GM03348 (cell line): ENCODE results near the gene TACSTD2.
"Not testable (repeated sequence)": the region's sequence is repeated elsewhere in the genome, so short reads cannot be mapped to it uniquely, and the experiment has no call there.

Experiments used
- DNase-seq: peaks from one replicate; pipeline ENCODE4 v3.0.0; 2012; ENCODE audit warnings: low spot score

Gene TACSTD2, protein sequence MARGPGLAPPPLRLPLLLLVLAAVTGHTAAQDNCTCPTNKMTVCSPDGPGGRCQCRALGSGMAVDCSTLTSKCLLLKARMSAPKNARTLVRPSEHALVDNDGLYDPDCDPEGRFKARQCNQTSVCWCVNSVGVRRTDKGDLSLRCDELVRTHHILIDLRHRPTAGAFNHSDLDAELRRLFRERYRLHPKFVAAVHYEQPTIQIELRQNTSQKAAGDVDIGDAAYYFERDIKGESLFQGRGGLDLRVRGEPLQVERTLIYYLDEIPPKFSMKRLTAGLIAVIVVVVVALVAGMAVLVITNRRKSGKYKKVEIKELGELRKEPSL

DNA sequence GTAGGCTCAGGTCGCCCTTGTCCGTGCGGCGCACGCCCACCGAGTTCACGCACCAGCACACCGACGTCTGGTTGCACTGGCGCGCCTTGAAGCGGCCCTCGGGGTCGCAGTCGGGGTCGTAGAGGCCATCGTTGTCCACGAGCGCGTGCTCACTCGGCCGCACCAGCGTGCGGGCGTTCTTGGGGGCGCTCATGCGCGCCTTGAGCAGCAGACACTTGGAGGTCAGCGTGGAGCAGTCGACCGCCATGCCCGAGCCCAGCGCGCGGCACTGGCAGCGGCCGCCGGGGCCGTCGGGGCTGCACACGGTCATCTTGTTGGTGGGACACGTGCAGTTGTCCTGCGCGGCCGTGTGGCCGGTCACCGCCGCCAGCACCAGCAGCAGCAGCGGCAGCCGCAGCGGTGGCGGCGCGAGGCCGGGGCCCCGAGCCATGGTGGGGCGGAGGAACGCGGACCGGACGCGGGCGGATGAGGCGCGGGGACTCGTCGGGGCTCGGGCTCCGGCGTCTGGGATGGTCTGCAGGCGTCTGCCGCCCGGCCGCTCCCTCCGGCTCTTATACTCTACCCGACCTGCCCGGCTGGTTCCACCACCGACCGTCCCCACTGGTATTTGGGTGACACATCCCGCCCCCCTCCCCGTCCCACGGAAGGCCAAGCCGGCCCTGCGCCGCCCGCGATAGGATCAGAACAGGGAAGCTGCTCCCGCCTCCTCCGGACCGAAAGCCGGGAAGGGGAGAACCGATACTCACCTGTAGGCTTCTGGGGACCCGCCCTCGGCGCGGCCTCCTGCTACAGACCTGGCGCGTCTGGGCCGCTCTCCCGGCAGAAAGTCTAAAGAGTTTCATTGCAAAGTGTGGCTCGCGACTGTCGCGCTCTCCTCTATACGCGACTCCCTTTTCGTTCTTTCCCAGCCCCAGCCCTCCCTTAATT lies at the start of gene TACSTD2:
TSS of gene TACSTD2 (minus strand) at position 526 of the 927 bp plus-strand sequence. CDS start at position 430, 96 bp downstream.
- DNase-seq = peak; percentile 39

DNA sequence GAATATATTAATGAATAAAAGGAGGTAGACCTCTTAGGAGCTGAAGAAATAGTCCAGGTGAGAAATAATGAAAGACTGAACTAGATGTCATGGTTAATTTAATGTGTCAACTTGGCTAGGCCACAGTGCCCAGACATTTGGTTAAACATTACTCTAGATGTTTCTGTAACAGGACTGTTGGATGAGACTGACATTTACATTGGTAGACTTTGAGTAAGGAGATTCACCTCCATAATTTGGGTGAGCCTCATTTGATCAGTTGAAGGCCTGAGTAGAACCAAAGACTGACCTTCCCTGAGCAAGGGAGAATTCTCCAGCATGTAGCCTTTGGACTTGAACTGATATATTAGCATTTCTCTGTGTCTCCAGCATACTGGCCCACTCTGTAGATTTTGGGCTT lies 49.2 kb upstream of the TACSTD2 start:
- DNase-seq = no peak

DNA sequence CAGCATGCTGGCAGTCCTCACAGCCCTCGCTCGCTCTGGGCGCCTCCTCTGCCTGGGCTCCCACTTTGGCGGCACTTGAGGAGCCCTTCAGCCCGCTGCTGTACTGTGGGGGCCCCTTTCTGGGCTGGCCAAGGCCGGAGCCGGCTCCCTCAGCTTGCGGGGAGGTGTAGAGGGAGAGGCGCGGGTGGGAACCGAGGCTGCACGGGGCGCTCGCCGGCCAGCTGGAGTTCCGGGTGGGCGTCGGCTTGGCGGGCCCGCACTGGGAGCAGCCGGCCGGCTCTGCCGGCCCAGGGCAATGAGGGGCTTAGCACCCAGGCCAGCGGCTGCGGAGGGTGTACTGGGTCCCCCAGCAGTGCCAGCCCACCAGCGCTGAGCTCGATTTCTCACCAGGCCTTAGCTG lies 46.2 kb upstream of the TACSTD2 start:
- DNase-seq = not testable (repeated sequence)

DNA sequence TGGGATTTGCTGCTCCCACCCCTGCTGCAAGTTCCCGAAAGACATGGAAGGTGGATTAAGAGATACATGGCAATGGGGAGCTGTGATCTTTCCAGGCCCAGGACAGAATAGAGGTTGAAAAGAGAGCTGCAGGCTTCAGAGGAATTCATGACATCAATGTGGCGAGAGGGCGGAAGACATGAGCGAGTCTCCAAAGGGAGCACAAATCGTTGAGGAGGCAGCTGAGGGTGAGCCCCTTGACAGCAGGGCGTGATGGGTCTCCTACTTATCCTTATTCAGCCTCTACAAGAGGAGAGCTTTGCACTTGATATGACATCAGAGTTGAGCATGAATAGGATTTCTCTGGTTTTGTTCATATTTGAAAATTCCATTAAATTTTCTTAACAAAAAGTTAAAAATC lies 45.5 kb upstream of the TACSTD2 start:
- no peak for DNase-seq

DNA sequence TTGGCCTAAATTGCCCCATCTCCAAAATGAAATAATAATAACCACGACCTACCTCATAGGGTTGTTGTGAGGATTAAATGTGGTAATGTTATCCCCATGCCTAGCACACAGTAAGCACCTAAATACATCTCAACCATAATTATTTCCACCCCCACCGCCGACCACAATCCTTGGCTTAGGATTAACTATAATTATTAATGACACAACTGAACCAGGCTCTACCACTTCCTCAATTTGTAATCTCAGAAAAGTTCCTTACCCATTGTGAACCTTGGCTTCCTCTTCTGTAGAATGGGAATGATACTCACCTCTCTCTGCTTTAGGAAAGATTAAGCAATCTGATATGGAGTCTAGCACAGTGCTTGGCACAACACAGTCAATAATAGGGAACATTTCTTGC lies 44.3 kb upstream of the TACSTD2 start:
- no peak for DNase-seq

DNA sequence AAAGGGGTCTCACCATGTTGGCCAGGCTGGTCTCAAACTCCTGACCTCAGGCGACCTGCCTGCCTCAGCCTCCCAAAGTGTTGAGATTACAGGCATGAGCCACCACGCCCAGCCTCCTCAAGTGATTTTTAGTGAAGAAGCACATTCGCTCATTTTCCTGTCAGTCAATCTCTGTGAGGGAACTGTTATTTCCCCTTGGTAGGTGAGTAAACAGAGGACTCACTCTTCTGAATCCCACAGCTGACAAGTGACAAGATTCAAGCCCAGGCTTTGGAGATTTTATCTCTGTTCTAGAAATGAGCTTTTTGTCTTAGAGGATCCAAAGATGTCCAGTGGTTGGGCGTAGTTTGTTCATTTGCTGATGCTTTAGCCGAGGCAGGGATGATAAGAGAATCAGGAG lies 43.9 kb upstream of the TACSTD2 start:
- no peak for DNase-seq

DNA sequence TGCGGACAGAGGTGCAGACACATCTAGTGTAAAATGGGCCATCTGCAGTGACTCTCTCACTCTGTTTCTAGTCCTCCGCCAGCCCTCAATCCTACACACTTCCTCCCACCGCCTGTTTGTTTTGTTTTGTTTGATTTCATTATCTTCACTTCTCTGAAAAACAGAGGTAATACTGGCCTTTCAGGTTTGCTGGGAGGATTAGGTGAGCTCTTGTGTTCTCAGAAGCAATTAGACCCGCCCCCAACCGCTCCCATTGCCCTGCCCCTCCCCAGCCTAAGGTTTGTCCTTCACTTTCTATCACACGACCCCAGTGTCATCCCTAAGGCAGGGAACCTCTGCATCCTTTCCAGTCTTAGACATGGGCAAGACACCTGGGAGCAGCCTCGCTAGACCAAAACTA lies 43.2 kb upstream of the TACSTD2 start:
- DNase-seq = no peak

DNA sequence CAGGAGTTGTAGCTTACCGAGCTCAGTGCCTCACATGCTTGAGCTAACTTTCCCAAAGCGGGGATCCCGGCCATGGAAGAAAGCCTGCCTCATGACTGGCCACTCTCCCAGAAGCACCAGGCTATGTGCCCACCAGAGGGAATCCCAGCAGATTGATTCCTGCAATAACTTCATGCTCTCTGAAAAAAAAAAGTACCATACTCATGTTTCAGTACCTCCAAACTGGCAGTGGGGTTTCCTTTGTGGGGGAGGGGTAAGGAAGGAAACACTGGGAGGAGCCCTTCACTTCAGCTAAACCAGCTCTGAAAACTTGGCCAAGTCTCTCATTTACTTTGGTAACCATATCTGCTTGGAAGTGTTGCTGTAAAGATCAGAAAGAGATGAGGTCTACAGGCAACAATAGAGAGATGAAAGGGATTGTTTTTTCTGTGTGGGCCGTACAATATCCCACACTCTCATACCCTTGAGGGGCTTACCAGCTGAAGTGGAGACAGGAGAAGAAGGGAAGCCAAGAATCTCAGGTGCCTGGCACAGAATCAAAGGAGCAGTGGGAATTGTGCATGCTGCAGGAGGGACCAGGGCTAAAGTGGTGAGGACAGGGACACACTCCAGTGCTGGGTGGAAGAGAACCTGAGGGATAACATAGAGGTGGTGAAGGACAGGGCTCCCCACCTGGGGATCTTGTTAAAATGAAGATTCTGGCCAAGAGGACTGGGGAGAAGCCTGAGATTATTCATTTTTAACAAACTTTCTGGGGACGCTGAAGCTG lies 42.4 kb upstream of the TACSTD2 start:
- DNase-seq = no peak

DNA sequence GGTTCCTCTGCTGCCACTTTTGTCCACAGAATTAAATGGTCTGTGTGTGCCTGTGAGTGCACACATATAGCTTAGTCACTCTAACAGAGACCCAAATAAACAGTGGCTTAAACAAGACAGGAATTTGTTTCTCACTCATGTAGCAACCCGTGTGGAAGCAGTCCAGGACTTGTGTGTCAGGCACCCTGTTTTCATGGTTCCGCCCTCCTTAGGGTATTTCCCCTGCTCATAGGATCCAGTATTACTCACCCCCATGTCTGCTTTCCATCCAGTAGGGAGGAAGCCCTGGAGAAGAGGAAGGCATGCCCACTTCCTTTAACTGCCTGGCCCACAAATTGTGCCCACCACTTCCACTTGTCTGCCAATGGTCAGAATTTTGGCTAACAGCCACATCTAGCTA lies 41.3 kb upstream of the TACSTD2 start:
- peak; percentile 92 for DNase-seq

DNA sequence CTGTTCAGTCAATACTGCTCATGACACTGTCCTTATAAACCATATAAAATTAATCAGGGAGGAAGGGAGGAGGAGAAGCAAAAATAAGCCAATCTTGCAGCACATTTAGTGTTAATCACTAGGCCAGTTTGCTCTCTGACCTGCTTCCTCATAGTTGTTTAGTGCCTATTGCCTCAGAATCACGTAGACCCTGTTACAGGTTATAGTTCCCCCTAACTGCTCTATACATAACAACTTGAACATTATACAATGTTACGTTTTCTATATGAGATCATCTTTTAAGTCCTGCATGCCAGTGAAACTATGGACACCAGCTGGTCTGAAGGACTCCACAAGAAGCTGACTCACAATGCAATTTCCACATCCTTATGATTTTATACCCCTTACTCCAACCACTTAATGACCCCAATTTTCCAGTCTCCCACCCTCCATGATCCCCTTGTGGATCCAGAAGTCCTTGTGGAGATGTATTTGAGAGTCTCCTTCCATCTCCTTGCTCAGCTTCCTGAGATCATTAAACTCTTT lies 34.9 kb upstream of the TACSTD2 start:
- DNase-seq = no peak

DNA sequence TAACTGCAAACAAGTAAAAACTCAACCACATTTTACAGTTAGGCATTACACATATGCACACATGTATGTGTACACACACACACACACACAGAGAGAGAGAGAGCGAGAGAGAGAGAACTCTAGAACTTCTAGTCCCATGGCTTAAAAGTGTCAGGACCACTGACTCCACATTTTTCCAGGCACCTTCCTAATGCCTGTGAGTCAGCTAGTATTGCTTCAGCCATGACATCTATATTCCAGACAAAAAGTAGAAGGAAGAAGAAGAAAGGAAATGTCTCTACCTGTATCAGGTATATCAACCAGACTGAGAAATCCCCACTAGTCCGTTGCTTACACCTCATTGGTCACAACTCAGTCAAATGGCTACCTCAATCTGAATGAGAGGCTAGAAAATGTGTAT lies 31.9 kb upstream of the TACSTD2 start:
- DNase-seq = no peak

DNA sequence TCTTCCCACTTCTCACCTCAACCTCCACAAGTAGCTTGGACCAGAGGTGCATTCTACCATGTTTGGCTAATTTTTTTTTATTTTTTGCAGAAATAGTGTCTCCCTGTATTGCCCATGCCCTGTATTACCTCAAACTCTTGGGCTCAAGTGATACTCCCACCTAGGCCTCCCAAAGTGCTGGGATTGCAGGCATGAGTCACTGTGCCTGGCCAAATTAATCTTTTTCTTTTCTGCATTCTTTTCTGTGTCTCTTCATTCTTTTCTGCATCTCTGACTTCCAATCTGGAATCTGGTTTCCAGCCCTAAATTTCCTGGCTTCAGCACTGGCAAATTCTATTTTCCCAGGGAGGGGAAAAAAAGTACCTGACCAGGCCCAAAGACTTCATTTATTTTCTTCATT lies 31.2 kb upstream of the TACSTD2 start:
- no peak for DNase-seq

DNA sequence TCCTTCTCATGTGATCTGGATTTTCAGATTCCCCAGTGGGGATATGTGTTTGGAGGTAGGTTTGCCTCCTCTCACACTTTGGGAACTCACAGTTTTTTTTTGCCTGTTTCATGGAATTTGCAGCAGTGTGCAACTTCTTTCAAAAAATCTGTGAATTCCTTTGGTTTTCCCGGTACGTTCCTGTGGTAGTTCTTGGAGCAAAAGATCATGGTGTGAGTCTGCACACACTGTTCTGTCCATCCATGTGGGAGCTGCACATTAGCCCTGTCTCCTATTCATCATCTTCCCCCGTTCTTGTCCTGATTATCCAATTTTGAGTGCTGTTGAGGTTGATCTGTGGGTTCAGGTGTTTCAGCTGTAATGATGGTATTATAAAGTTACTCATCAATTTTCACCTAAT lies 30.3 kb upstream of the TACSTD2 start:
- no peak for DNase-seq

DNA sequence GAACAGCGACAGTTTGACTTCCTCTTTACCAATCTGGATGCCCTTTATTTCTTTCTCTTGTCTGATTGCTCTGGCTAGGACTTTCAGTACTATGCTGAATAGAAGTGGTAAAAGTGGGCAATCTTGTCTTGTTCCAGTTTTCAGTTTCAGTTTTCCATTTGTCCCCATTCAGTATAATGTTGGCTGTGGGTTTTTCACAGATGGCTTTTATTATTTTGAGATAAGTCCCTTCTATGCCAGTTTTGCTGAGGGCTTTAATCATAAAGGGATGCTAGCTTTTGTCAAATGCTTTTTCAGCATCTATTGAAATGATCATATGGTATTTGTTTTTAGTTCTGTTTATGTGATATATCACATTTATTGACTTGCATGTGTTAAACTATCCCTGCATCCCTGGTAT lies 24.9 kb upstream of the TACSTD2 start:
- DNase-seq = not testable (repeated sequence)

DNA sequence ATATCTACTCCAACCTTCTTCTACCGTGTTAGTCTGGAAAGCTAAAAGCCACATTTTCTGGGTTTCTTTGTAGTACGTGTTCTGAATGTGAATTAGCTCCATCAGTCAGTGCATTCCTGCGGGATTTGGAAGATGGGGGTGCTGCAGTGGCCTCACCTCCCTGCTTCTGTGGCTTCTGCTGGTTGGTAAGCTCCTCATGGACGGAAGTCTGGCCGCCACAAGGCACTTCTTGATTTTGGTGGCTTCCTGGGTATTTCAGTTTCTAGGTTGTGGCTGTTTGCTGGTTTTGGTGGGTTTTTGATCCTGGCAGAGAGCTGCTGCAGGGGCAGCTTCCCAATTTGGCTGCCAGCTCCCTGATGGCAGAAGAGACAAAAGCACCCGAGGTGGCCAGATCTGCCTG lies 20.9 kb upstream of the TACSTD2 start:
- no peak for DNase-seq

DNA sequence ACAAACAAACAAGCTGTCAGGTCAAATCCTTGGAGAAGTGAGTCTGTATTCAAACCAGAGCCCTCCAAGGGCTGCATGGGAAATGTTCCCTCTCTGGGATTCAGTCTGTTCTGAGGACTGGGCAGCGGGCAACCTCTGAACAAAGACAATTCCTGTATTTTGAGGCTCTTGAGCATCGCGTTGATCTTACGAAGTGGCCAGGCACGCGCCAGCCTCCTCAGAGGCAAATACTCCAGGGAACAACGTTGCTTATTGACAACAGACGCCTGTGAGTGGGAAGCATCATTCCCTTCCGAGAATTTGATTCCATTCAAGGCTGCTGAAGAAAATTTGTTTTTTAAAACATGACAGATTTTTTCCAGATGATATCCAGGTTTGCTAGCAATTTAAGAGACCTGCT lies 20.0 kb upstream of the TACSTD2 start:
- DNase-seq = peak; percentile 37

DNA sequence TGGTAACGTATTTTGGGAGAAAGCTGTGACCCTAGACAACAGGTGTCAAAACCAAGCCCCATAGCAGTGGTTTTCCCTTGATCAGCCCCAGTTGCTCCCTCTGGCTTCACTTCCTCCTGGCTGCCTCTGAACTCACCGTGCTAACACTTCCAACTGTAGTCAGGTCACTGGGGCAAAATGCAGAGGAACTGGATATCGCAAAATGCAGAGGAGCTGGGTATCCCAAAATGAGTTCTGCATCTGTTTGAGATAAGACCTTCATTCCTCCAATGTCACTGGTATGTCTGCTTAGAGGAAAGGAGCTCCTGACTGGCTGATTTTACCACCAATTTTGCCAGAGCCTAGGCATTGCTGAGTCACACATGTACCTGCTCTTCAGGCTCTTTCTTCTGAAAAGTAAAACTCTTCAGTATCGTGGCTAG lies 19.6 kb upstream of the TACSTD2 start:
- DNase-seq = no peak

DNA sequence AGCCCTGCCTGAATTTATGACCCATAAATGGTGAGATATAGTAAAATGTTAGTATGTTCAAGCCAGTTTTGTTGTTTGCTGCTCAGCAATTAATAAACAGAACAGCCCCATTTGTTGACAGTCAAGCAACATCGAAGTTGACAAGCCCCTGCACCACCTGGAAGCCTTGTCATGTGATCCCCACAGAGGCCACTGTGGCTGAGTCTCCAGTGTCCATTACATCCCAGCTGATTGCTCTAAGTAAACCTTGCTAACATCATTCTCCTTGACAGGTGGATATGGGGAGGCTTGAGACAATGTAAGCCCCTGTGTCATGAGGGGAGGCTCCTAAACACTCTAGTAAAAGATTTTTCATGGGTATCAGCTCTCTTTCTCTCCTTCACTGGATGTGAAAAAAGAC lies 17.5 kb upstream of the TACSTD2 start:
- DNase-seq = no peak

DNA sequence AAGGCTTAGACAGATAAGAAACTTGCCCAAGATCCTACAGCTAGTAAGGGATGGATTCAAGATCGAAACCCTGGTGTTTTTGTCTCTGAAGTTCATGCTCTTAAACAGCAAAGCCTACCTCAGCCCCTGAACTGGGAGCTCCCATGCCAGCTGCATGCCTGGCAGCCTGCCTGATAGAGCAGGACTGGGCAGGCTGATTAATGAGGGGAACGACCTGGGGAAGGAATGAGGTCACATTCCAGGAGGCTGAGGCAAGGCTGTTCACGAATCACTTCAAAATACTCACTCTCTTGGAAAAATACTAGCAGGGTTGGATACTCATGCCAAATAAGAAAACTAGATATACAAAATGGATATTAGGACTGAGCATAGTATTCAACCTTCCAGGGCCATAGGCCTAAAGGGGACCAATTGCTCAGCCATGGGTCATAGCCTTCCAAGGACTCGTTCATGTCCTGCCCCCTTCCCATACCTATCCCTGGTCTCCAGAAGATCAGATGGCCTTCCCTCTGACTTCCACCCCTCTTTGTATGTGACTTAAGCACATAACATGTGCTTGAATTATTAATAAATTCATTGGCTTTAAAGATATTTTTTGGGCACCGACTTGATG lies 15.6 kb upstream of the TACSTD2 start:
- peak; percentile 91 for DNase-seq

DNA sequence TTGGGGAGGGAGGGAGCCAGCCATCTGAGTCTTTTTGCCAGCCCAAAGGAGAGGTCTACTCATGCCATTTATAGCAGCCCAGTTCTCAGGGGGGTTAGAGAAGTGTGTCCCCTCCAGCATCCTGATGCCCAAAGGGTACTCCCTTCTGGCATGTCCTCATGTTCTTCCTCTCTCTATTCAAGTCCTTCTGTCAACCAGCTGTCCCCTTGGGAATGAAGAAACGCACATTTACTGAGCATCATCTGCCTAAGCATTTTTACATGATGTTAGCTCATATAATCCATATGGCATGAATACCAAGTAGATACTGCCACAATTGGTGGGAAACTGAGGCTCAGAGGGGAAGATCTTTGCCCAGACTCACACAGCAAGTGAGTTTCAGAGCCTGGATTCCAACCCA lies 14.8 kb upstream of the TACSTD2 start:
- no peak for DNase-seq

DNA sequence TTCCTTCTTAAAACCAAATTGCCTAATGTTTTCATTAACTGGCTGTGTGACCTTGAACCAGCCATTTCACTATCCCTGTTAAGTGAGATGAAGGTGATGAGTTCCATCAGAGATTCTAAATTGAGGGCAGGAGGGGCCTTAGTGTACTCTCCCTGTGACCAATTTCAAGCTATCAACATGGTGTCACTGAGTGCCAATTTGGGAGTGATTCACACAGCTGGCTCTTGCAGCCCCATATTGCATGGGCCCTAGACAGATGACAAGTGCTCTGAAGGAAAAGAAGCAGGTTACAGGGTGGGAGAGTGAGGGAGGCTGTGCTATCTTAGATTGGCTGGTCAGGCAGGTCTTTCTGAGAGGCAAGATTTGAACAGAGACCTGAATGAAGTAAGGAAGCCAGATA lies 13.0 kb upstream of the TACSTD2 start:
- no peak for DNase-seq

DNA sequence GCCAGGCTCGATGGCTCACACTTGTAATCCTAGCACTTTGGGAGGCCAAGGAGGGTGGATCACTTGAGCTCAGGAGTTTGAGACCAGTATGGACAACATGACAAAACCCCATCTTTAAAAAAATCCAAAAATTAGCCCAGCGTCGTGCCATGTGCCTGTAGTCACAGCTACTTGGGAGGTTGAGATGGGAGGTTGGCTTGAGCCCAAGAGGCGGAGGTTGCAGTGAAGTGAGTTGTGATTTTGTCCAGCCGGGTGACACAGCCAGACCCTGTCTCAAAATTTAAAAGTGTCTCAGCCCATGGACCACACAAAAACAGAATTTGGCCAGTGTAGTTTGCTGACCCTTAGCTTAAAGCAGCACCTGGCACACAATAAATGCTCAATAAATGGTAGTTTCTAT lies 11.3 kb upstream of the TACSTD2 start:
- no peak for DNase-seq
